Cardiac fibroblast (primary cell): ENCODE measurements around the gene UBTD1.

ENCODE experiments used
- DNase-seq, 2 donors: peaks; one replicate each; pipeline versions ENCODE4 v3.0.0 to v3.0.0-alpha.2; 2010; ENCODE audit warnings: low read depth in 2 of 2
- H3K4me3 ChIP-seq, 2 donors: replicated peaks in 1 of 2; 1 replicate in 1 of 2; 2 replicates in 1 of 2; pipeline ENCODE4 v1.5.1; 2011; ENCODE audit warnings: low read depth in 2 of 2, low read length in 2 of 2, mild to moderate bottlenecking in 2 of 2, moderate library complexity in 1 of 2
- TF ChIP-seq, protein P1 (sequence below): IDR thresholded peaks from one replicate; pipeline ENCODE4 v1.5.1; 2011; ENCODE audit warnings: low read depth, mild to moderate bottlenecking, low read length, inconsistent platforms

The UBTD1 gene

DNA sequence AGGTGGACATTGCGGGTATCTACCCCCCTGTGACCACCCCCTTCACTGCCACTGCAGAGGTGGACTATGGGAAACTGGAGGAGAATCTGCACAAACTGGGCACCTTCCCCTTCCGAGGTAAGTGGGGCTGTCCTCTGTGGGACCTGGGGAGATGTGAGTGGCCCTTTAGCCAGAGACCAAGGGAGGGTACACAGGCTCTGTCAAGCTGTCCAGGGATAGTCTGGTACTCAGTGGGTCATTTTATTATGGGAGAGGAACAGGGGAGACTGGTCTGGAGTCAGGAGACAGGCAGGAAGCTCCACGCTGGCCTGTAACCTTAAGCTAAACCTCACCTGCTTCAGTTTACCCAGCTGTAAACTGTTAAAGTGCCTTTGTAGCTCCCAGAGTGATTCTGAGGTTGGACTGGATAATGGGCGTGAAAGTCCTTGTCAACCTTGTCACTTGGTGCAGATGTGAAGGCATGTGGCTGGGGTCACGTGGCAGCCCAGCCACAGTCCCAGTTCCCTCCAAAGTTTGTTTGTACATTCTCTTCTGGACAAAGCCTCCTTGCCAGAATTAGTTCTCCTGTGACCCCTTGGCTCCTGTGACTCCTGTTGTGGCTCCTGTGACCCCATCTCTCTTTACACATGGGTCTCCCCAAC lies 86.2 kb downstream of the UBTD1 start:
- TF ChIP-seq, protein P1, sequence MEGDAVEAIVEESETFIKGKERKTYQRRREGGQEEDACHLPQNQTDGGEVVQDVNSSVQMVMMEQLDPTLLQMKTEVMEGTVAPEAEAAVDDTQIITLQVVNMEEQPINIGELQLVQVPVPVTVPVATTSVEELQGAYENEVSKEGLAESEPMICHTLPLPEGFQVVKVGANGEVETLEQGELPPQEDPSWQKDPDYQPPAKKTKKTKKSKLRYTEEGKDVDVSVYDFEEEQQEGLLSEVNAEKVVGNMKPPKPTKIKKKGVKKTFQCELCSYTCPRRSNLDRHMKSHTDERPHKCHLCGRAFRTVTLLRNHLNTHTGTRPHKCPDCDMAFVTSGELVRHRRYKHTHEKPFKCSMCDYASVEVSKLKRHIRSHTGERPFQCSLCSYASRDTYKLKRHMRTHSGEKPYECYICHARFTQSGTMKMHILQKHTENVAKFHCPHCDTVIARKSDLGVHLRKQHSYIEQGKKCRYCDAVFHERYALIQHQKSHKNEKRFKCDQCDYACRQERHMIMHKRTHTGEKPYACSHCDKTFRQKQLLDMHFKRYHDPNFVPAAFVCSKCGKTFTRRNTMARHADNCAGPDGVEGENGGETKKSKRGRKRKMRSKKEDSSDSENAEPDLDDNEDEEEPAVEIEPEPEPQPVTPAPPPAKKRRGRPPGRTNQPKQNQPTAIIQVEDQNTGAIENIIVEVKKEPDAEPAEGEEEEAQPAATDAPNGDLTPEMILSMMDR, result no peak
- no peak overlapping the region for H3K4me3 ChIP-seq
- no peak for DNase-seq

DNA sequence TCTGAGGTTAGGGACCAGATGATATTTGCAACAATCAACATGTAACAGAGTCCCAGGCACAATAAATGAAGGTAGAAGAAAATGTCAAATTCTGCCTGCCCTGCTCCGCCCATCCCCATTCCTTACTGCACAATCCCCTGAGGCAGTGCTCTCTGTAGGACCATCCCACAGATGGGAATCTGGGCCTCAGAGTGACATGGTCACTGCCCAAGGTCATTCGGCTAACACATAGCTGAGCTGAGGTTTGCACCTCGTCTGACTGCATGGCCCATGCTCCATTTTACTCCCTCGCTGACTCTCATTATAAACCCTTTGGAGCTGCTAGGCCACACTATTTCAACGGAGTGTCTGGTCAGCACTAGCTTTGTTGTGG lies 86.7 kb downstream of the UBTD1 start:
- DNase-seq, result no peak
- H3K4me3 ChIP-seq, result no peak overlapping the region
- TF ChIP-seq, protein P1, result no peak

DNA sequence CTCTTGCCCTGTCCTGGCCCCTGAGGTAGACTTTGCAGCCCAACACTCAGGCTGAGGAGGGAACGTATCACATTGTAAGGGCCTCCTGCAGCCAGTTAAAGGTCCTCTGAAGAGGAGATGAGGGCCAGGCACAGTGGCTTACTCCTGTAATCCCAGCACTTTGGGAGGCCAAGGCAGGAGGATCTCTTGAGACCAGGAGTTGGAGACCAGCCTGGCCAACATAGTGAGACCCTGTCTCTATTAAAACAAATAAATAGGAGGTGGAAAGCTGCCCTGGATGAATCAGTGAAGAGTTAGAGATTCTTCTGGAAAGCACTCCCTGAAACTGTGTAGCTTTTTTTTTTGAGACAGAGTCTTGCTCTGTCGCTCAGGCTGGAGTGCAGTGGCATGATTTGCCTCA lies 88.5 kb downstream of the UBTD1 start:
- no peak for DNase-seq
- H3K4me3 ChIP-seq, result no peak overlapping the region
- TF ChIP-seq, protein P1, result no peak

DNA sequence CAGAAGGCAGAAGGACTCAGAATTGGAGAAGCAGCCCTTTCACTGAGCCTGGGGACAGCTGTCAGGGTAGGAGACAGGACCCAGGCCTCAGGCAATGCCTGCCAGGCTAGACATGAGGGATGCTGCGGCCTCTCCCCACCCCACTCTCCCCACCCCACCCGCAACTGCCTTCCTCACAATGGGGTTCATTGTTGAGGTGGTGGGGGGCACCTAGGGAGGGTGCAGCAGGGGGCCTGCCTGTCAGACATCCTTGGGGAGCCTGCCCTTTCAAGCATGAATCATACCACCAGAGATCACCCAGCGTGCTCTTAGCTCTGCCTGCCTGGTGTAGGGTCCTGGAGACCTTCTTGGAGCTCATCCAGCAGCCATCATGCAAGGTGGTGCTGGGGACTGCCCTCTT lies 90.8 kb downstream of the UBTD1 start, which contains the start of gene C10orf62:
TSS of gene C10orf62 (plus strand) at position 243 of the 400 bp plus-strand sequence. CDS start 177 bp downstream, outside the sequence.
- no peak for DNase-seq
- TF ChIP-seq, protein P1, result no peak
- no peak within 1 kb of the TSS for H3K4me3 ChIP-seq

DNA sequence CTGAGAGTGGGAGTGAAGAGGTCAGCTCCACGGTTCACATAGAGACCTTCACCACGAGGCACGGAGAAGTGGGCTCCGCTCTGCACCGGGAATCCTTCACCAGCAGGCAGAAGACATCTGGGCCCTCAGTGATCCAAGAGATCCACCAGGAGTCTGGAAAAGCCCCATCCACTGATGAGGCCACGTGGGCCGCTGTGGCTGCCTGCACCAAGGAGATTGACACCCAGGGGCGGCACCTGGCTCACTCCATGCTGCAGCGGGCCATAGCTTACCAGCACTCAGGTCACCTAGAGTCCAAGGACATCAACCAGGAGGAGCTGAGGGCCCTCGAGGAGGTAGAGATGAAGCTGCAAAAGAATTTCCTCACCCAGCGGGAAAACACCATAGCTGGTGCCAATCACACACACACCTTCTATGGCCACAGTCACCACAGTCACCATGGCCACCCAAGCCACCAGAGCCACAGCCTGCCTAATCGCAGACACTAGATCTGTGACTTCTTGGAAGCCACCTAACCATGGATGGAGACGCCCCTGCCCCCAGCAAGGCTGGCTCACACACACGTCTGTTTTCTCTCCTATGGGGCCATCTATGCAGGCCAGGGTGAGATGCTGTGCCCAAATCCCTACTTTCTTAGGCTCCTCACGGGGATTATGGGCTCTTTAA lies 91.5 kb downstream of the UBTD1 start:
- DNase-seq, result no peak
- TF ChIP-seq, protein P1, result no peak
- H3K4me3 ChIP-seq, result no peak overlapping the region

DNA sequence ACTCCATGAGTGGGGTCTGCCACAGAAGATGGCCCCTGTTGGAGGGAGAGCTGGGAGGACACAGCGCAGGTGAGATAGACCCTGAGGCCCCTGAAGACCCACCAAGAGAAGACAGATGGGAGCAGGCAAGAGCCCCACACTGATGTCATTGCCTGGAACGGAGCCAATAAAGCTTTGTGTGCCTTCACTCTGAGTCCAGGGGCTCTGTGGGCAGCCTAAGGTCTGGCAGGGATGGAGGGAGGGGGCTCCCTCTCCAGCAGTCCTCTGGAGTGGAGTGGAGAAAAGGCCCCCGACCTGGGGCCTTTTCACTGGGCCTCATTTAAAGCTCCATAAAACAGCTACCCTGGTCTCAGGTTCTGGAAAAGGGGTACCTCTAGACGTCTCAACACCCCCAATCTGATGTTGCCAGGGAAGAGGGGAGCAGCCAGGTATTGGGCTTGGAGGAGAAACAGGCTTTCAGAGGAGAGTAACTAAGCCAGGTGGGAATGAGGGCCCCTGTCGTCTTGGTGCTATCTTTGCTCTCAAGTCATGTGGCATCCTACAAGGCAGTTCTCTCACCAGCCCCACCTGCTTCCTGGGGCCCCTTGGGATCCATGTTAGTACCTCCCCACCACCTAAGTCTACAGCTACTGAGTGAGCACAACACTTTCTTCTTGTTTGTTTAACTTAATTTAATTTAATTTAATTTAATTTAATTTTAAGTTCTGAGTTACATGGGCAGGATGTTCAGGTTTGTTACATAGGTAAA lies 92.2 kb downstream of the UBTD1 start:
- DNase-seq, result no peak
- no peak overlapping the region for H3K4me3 ChIP-seq
- TF ChIP-seq, protein P1, result no peak
